Neural progenitor cell (in vitro differentiated cells): Measurements from ENCODE around the gene RHCG.

ENCODE experiments used
- EZH2 ChIP-seq: fragments of 200-600 bp; sonication (generic); IDR thresholded peaks from 2 replicates; pipeline ENCODE4 v1.6.1; 2017; ENCODE audit warnings: antibody characterized with exemption, mild to moderate bottlenecking, moderate library complexity
- TF ChIP-seq, protein P1 (sequence below): fragments of 200-600 bp; sonication (generic); IDR thresholded peaks from 2 replicates; pipeline ENCODE4 v1.5.1; 2017; ENCODE audit warnings: antibody characterized with exemption, mild to moderate bottlenecking

- TF ChIP-seq, protein P1, sequence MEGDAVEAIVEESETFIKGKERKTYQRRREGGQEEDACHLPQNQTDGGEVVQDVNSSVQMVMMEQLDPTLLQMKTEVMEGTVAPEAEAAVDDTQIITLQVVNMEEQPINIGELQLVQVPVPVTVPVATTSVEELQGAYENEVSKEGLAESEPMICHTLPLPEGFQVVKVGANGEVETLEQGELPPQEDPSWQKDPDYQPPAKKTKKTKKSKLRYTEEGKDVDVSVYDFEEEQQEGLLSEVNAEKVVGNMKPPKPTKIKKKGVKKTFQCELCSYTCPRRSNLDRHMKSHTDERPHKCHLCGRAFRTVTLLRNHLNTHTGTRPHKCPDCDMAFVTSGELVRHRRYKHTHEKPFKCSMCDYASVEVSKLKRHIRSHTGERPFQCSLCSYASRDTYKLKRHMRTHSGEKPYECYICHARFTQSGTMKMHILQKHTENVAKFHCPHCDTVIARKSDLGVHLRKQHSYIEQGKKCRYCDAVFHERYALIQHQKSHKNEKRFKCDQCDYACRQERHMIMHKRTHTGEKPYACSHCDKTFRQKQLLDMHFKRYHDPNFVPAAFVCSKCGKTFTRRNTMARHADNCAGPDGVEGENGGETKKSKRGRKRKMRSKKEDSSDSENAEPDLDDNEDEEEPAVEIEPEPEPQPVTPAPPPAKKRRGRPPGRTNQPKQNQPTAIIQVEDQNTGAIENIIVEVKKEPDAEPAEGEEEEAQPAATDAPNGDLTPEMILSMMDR: no peak
- TF ChIP-seq EZH2: no peak
Measured at GRCh38 chr15:89539027-89539426, 42.6 kb upstream of the RHCG start.
